ENCODE results near the gene CPNE2.

GRCh38 chr16:57081744-57082143 is 10.6 kb upstream of the CPNE2 start:
- TF ChIP-seq, protein P1, sequence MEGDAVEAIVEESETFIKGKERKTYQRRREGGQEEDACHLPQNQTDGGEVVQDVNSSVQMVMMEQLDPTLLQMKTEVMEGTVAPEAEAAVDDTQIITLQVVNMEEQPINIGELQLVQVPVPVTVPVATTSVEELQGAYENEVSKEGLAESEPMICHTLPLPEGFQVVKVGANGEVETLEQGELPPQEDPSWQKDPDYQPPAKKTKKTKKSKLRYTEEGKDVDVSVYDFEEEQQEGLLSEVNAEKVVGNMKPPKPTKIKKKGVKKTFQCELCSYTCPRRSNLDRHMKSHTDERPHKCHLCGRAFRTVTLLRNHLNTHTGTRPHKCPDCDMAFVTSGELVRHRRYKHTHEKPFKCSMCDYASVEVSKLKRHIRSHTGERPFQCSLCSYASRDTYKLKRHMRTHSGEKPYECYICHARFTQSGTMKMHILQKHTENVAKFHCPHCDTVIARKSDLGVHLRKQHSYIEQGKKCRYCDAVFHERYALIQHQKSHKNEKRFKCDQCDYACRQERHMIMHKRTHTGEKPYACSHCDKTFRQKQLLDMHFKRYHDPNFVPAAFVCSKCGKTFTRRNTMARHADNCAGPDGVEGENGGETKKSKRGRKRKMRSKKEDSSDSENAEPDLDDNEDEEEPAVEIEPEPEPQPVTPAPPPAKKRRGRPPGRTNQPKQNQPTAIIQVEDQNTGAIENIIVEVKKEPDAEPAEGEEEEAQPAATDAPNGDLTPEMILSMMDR (IDR thresholded peaks at IDR 0.05; ENCODE audit: low read depth, low read length, missing input control), result no peak
- TF ChIP-seq, protein P2, sequence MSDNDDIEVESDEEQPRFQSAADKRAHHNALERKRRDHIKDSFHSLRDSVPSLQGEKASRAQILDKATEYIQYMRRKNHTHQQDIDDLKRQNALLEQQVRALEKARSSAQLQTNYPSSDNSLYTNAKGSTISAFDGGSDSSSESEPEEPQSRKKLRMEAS (IDR thresholded peaks at IDR 0.05), result no peak
- no peak for TF ChIP-seq TAF1 (conservative IDR thresholded peaks at IDR 0.05)
- TF ChIP-seq, protein P3, sequence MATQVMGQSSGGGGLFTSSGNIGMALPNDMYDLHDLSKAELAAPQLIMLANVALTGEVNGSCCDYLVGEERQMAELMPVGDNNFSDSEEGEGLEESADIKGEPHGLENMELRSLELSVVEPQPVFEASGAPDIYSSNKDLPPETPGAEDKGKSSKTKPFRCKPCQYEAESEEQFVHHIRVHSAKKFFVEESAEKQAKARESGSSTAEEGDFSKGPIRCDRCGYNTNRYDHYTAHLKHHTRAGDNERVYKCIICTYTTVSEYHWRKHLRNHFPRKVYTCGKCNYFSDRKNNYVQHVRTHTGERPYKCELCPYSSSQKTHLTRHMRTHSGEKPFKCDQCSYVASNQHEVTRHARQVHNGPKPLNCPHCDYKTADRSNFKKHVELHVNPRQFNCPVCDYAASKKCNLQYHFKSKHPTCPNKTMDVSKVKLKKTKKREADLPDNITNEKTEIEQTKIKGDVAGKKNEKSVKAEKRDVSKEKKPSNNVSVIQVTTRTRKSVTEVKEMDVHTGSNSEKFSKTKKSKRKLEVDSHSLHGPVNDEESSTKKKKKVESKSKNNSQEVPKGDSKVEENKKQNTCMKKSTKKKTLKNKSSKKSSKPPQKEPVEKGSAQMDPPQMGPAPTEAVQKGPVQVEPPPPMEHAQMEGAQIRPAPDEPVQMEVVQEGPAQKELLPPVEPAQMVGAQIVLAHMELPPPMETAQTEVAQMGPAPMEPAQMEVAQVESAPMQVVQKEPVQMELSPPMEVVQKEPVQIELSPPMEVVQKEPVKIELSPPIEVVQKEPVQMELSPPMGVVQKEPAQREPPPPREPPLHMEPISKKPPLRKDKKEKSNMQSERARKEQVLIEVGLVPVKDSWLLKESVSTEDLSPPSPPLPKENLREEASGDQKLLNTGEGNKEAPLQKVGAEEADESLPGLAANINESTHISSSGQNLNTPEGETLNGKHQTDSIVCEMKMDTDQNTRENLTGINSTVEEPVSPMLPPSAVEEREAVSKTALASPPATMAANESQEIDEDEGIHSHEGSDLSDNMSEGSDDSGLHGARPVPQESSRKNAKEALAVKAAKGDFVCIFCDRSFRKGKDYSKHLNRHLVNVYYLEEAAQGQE (IDR thresholded peaks at IDR 0.05), result no peak
- no peak for TF ChIP-seq ATF3 (IDR thresholded peaks at IDR 0.05)
- TF ChIP-seq NR2F2 (IDR thresholded peaks at IDR 0.05), result no peak
- TF ChIP-seq GABPA (IDR thresholded peaks at IDR 0.05 in 1 of 2, conservative IDR thresholded peaks at IDR 0.05 in 1 of 2), result no peak
- TF ChIP-seq, protein P4, sequence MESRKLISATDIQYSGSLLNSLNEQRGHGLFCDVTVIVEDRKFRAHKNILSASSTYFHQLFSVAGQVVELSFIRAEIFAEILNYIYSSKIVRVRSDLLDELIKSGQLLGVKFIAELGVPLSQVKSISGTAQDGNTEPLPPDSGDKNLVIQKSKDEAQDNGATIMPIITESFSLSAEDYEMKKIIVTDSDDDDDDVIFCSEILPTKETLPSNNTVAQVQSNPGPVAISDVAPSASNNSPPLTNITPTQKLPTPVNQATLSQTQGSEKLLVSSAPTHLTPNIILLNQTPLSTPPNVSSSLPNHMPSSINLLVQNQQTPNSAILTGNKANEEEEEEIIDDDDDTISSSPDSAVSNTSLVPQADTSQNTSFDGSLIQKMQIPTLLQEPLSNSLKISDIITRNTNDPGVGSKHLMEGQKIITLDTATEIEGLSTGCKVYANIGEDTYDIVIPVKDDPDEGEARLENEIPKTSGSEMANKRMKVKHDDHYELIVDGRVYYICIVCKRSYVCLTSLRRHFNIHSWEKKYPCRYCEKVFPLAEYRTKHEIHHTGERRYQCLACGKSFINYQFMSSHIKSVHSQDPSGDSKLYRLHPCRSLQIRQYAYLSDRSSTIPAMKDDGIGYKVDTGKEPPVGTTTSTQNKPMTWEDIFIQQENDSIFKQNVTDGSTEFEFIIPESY (IDR thresholded peaks at IDR 0.05), result no peak
- TF ChIP-seq YY1 (IDR thresholded peaks at IDR 0.05), result no peak
- TF ChIP-seq RAD21 (IDR thresholded peaks at IDR 0.05), result no peak
